ENCODE results near the gene SLC51A.

The SLC51A gene

DNA sequence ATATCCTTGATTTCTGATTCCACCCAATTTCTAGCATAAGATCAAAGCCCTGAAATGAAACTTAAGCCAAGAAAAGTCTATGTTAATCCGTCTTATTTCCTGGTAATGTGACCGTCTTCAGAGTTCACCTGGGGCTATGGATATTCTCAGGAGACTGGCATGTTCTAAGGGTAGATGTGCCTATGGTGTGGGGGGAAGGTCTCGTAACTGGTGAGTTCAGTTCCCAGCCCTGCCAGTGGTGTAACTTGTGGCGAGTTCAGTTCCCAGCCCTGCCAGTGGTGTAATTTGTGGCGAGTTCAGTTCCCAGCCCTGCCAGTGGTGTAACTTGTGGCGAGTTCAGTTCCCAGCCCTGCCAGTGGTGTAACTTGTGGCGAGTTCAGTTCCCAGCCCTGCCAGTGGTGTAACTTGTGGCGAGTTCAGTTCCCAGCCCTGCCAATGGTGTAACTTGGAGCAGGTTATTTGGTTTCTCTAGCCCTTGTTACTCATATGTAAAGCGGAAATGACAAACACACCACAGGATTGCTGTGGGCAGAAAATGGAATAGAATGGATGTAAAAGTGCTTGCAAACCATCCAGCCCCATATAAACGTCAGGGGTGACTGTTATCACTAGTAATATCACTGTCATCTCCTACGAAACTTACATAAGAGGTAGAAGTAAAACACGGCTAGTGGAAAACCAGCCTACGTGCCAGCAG is 30.4 kb downstream of the SLC51A start:
- DNase-seq = no peak

DNA sequence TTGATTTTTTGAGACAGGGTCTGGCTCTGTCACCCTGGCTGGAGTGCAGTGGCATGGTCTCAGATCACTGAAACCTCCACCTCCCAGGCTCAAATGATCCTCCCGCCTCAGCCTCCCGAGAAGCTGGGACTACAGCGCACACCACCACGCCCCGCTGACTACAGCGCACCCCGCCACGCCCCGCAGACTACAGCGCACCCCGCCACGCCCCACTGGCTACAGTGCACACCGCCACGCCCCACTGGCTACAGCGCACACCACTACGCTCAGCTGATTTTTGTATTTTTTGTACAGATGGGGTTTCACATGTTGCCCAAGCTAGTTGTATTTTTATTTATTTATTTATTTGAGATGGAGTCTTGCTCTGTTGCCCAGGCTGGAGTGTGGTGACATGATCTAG is 35.6 kb downstream of the SLC51A start:
- no peak for DNase-seq

DNA sequence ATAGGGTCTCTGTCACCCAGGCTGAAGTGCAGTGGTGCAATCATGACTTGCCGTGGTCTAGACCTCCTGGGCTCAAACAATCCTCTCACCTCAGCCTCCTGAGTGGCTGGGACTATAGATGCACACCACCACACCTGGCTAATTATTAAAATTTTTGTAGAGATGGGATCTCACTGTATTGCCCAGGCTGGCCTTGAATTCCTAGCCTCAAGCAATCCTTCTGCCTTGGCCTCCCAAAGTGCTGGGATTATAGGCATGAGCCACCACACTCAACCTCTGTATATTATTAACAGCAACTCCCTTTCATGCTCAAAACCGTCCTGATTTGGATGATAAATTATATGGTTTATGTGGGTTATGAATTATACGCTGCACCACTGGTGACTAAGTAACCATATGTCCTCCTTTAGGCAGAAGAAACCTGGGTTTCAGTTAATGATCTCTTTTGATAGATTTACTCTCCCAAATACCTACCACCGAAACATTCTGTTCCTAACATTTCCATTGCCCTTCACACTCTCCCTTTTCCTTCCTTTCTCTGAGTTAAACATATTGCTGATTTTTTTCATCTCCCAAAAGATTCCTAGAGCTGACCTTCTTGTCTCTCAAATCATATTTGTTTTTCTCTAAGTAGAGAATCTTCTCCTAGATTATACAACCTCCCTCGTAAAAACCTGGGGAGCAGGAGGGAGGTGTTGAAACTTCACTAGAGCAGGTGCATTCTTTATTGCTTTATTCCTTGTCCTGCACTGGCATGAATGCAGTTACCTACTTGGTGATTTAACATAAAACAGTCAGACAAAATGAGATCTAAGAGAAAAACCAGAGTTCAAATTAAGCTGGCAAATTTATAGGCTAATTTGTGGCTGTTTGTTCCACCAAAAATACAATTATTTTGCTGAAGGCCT is 38.3 kb downstream of the SLC51A start:
- DNase-seq = no peak

DNA sequence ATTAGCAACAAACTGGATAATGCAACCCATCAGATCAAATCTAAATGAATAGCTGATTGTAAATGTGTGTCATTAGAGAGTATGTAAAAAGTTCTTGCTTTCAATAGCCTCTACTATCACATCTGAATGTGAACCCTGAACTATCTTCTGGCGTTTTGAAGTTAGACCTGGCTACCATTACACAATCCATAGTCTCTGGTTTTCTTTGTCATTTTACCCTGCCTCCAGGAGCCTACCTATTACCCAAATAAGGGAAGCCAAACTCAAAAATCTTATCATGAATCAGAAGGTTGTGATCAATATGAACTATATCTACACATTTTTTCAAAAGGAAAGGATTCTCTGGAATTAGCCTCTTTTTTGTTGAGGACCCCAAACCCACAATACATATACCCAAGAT is 39.4 kb downstream of the SLC51A start:
- DNase-seq = no peak

DNA sequence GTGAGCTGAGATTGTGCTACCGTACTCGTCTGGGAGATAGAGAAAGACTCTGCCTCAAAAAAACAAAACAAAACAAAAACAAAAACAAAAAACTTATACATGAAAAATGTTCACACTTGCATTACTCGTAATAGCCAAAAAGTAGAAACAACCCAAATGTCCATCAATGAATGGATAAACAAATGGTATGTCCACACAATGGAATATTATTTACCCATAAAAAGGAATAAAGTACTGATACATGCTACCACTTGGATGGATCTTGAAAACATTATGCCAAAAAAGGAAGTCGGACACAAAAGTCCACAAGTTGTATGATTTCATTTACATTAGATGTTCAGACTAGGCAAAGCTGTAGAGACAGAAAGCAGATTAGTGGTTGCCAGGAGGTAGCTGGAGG is 44.5 kb downstream of the SLC51A start:
- DNase-seq = no peak

DNA sequence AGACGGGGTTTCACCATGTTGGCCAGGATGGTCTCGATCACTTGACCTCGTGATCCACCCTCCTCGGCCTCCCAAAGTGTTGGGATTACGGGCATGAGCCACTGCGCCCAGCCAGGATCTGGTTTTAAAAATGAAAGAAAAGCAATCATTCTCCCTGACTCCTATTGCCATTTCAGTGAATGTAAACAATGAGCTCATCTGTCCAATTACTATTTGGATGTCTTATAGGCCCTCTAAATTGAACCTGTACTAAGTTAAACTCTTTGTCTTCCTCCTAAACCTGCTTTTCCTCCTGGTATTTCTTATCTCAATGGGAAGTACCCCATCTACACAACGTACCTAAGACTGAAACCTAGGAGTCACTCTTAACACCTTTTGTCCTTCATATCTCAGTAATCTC is 47.5 kb downstream of the SLC51A start:
- DNase-seq = no peak

DNA sequence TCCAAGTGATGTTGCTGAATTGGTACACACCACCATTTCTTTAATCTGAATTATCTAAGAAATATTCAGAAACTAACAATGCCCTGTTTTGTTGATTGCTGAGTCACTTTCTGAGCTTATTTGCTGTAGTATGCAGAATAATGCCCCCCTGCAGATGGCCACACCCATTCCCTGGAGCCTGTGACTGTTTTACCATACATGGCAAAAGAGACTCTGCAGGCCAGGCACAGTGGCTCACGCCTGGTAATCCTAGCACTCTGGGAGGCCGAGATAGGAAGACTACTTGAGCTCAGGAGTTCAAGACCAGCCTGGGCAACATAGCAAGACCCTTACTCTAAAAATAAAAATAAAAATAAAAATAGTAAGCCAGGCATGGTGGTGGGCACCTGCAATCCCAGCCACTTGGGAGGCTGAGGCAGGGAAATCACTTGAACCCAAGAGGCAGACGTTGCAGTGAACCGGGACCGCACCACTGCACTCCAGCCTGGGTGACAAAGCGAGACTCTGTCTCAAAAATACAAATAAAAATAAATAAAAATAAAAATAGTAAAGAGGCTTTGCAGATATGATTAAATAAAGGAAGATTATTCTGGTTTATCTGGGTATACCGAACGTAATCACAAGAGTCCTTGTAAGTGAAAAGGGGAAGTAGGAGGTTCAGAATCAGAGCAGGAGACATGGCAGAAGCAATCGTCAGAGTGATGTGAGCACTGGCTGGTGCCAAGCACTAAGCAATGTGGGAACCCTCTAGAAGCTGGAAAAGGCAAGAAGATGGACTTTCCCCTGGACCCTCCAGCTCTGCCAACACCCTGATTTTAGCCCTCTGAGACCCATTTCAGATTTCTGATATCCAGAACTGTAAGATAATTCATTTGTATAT is 52.2 kb downstream of the SLC51A start:
- no peak for DNase-seq

DNA sequence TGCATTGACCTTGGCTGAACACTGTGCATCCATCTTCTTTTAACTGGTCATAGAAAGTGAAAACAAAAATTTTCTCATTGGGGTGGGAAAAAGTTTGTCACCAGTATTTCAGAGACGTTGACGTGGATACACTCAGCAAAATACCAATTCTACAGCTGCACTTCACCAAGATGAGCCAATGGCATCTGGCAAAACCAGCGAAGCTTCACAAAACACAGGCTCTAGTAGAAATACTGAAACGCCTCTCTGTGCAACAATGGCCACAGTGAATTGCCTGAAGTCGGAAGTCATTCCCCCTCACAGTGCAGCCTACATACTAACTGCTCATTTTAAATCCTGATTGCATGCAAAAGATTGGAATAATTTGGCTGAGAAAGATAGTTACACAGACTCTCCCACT is 54.2 kb downstream of the SLC51A start:
- no peak for DNase-seq

DNA sequence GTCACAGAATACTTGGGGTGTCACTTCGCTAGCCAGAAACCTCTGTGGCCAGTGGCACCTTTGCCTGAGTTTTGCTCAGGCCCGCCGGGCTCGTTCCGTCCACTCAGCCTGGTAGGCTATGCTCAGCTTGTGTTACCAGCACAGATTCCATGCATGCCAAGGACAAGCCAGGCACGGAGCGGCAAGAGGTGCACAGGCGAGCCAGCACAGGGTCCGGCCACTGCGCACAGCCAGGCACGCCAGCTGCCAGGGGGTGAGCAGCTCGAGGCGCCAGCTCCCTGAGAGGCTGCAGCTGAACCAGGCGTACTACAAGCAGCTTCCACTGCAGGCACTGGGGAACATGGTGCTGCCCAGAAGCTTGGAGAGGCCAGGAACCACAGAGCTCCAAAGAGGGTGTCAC is 56.5 kb downstream of the SLC51A start:
- DNase-seq = no peak

DNA sequence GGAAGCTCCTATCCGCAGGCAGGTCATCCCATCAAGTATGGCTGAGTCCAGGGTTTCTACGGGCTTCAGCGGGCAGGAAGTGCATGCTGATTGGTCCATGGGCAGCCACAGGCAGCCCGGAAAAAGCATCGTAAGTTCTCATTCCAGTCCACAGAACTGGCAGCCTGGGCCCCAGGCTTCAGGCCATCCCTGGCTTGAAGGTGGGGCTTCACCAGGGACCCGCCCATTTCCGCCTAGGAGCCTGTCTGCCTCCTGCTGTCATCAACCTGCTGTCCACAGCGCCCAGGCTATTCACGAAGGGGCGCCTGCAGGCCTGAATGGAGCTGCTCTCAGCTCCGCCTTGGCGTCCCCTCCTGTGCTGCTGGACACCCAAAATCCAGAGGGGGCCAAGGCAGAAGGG is 57.3 kb downstream of the SLC51A start:
- DNase-seq = no peak

DNA sequence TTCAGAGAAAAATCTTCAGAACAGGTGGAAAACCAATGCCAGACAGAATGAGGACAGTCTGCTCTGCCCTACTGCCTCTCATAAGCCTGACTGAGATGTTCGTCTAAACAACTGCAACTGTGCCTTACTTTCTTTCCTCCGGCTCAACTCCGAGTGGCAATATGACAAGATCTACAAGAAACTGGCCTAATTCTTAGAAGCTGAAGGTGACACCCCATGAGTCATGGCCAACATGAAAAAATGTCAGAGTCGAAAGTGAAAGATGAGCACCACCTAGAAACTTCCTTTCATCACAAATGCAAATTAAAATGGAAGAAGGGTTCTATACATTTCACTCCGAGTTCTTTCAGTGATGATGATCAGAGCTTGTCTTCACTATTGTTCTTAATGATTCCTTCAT is 58.3 kb downstream of the SLC51A start:
- DNase-seq = peak; percentile 39

DNA sequence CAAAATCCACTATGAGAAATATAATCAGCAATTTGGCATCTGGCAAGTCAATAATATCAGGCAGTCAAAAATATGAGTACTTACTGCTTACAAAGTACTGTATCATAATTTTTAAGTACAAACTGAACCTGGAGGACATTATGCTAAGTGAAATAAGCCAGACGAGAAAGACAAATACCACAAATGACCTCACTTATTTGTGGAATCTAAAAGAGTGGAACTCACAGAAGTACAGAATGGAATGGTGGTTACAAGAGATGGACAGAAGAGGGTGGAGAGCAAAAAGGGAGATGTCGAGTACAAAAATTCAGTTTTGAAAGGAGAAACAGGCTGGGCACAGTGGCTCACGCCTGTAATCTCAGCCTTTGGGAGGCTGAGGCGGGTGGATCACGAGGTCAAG is 58.8 kb downstream of the SLC51A start:
- DNase-seq = no peak

DNA sequence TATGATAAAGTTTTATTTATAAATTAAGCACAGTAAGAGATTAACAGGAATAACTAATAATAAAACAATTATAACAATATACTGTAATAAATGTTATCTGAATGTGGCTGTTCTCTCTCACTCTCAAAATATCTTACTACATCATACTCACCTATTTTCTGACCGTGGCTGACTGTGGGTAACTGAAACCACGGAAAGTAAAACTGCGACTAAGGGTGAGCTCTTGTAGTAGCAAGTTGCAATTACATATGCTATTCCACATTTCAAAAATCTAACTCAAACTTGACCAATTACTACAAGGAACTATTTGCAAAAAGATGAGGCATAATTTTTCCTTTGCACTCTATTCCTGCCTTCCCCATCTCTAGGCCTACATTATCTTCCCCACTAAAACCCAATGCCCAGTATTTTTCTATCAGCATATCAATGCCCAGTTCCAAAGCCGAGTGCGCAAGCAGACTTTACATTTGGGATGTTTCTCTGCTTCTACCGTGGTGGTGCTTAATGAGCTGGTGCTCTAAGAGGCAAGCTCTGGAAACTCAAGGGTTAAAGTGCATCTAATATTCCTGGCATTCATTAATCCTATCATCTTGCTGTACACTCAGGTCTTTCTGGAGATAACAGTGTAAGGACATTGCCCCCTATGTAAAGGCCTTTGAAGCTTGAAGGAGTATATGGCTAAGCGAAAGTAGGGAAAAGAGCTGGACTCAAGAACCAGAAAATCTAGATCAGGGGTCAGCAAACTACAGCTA is 64.5 kb downstream of the SLC51A start:
- DNase-seq = no peak

DNA sequence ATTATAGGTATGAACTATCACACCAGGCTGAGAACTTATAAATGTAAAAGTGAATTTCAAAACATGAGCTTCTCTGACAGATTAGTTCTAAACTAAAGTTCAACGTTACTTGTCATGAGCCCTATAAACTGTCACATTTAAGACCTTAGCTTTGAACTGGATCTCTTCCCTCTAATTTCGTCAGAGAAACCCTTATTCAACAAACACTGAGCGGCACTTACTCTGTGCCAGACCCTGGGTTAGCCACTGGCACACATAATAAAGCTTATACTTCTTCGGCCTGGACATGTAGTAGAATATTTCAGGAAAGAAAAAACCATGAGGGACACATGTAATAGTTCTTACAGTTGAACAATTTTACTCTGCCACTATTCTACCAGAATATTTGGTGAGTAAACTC is 65.6 kb downstream of the SLC51A start:
- DNase-seq = no peak

Data from activated CD8-positive, alpha-beta memory T cell treated with anti-CD3 and anti-CD28 coated beads, Interleukin-2, amount 50 U/mL, for 4 hours (primary cell).